Measurements from ENCODE around the gene NLRP13.

DNA sequence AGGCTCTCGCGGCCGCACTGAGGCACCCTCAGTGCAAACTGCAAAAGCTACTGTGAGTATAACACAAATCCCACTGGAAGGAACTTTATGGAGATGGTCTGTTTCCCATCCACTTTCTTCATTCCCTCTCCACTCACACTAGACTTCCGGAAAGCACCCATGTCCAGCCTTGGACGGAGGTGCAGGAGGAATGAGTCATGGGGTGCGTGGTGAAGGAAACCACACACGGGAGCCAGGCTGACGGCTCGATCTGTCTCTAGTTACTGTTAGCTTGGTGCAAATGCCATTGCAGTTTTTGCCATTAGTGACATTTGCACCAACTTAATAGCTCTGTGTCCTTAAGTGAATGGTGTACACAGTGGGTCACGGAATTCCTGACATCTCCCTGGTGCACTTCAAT lies 30.1 kb upstream of the NLRP13 start:
- TF ChIP-seq EZH2 (IDR thresholded peaks at IDR 0.05; ENCODE audit: low read depth, low read length, severe bottlenecking) (no peak), BRCA1 (IDR thresholded peaks at IDR 0.05; ENCODE audit: low read depth, low read length) (no peak), POU5F1 (IDR thresholded peaks at IDR 0.05; ENCODE audit: low read depth, low read length) (no peak), POLR2AphosphoS5 (IDR thresholded peaks at IDR 0.05; ENCODE audit: low read depth, low read length) (no peak), EGR1 (IDR thresholded peaks at IDR 0.05; ENCODE audit: borderline replicate concordance, low read depth, low read length) (no peak), GABPA (IDR thresholded peaks at IDR 0.05; ENCODE audit: borderline replicate concordance, insufficient read depth, low read length) (no peak), EP300 (IDR thresholded peaks at IDR 0.05; ENCODE audit: borderline replicate concordance in 1 of 2, low read depth in 2 of 2, low read length in 2 of 2) (no peak), POLR2A (IDR thresholded peaks at IDR 0.05; ENCODE audit: control extremely low read depth in 1 of 2, low read depth in 2 of 2, low read length in 2 of 2) (no peak), TAF1 (IDR thresholded peaks at IDR 0.05; ENCODE audit: low read depth, low read length) (no peak), BCL11A (IDR thresholded peaks at IDR 0.05; ENCODE audit: low read depth in 2 of 2, low read length in 2 of 2) (no peak), NRF1 (IDR thresholded peaks at IDR 0.05; ENCODE audit: low read depth, low read length) (no peak)
- TF ChIP-seq, protein P1, sequence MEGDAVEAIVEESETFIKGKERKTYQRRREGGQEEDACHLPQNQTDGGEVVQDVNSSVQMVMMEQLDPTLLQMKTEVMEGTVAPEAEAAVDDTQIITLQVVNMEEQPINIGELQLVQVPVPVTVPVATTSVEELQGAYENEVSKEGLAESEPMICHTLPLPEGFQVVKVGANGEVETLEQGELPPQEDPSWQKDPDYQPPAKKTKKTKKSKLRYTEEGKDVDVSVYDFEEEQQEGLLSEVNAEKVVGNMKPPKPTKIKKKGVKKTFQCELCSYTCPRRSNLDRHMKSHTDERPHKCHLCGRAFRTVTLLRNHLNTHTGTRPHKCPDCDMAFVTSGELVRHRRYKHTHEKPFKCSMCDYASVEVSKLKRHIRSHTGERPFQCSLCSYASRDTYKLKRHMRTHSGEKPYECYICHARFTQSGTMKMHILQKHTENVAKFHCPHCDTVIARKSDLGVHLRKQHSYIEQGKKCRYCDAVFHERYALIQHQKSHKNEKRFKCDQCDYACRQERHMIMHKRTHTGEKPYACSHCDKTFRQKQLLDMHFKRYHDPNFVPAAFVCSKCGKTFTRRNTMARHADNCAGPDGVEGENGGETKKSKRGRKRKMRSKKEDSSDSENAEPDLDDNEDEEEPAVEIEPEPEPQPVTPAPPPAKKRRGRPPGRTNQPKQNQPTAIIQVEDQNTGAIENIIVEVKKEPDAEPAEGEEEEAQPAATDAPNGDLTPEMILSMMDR (IDR thresholded peaks at IDR 0.05; ENCODE audit: control extremely low read depth in 1 of 3, insufficient read depth in 1 of 3, low read depth in 1 of 3, low read length in 3 of 3) = no peak
- TF ChIP-seq, protein P2, sequence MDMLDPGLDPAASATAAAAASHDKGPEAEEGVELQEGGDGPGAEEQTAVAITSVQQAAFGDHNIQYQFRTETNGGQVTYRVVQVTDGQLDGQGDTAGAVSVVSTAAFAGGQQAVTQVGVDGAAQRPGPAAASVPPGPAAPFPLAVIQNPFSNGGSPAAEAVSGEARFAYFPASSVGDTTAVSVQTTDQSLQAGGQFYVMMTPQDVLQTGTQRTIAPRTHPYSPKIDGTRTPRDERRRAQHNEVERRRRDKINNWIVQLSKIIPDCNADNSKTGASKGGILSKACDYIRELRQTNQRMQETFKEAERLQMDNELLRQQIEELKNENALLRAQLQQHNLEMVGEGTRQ (IDR thresholded peaks at IDR 0.05; ENCODE audit: low read length) = no peak

Data from H1 (cell line).